ENCODE results near the gene ZNF536.

- no peak for TF ChIP-seq CTCF (IDR thresholded peaks at IDR 0.05)
- TF ChIP-seq POLR2A (IDR thresholded peaks at IDR 0.05), result no peak
Observed at GRCh38 chr19:30342901-30343300, 29.3 kb upstream of the ZNF536 start.

Measured in Peyer's patch (tissue), 4 donors.